HG02885 (cell line): ENCODE measurements around the gene ERGIC1.
A peak's percentile ranks its signal among the peaks of the same experiment; 100 is the strongest.

Experiments used
- ATAC-seq: cut with Tn5 transposase; IDR thresholded peaks from one replicate; pipeline ENCODE4 v1.9.1; 2021; ENCODE audit warnings: mild to moderate bottlenecking; ENCODE audit not compliant: unreplicated experiment, poor library complexity

The ERGIC1 gene

GRCh38 chr5:172825610-172826204 is 8.3 kb upstream of the ERGIC1 start:
- ATAC-seq = no peak

GRCh38 chr5:172827841-172828240 is 6.2 kb upstream of the ERGIC1 start:
- ATAC-seq = no peak

GRCh38 chr5:172828911-172829431 is 5.1 kb upstream of the ERGIC1 start:
- no peak for ATAC-seq

GRCh38 chr5:172830275-172830799 is 3.7 kb upstream of the ERGIC1 start:
- no peak for ATAC-seq

- ATAC-seq = no peak
Measured at GRCh38 chr5:172830876-172831662, 3.0 kb upstream of the ERGIC1 start.

GRCh38 chr5:172832383-172833315 is 1.4 kb upstream of the ERGIC1 start:
- ATAC-seq = no peak

- no peak for ATAC-seq
Measured at GRCh38 chr5:172833372-172833685, 722 bp upstream of the ERGIC1 start.

- peak; percentile 21 for ATAC-seq
Measured at GRCh38 chr5:172834415-172835289, 601 bp downstream of the ERGIC1 start.

- ATAC-seq = no peak
Measured at GRCh38 chr5:172835290-172835993, 1.4 kb downstream of the ERGIC1 start.

GRCh38 chr5:172835994-172836356 is 1.9 kb downstream of the ERGIC1 start:
- no peak for ATAC-seq

- ATAC-seq = peak; percentile 69
Measured at GRCh38 chr5:172837640-172838039, 3.6 kb downstream of the ERGIC1 start.

- no peak for ATAC-seq
Measured at GRCh38 chr5:172838151-172838875, 4.3 kb downstream of the ERGIC1 start.

GRCh38 chr5:172839669-172840431 is 5.8 kb downstream of the ERGIC1 start:
- ATAC-seq = no peak

- no peak for ATAC-seq
Measured at GRCh38 chr5:172840432-172841154, 6.5 kb downstream of the ERGIC1 start.

GRCh38 chr5:172841256-172841655 is 7.2 kb downstream of the ERGIC1 start:
- no peak for ATAC-seq

GRCh38 chr5:172843825-172844576 is 9.9 kb downstream of the ERGIC1 start:
- no peak for ATAC-seq

- no peak for ATAC-seq
Measured at GRCh38 chr5:172844577-172844838, 10.5 kb downstream of the ERGIC1 start.
